Fibroblast of skin of back (primary cell): Measurements from ENCODE around the gene SUSD4.

Source experiments
- DNase-seq: peaks from one replicate; pipeline ENCODE4 v3.0.0-alpha.2; 2013

SUSD4 gene

DNA sequence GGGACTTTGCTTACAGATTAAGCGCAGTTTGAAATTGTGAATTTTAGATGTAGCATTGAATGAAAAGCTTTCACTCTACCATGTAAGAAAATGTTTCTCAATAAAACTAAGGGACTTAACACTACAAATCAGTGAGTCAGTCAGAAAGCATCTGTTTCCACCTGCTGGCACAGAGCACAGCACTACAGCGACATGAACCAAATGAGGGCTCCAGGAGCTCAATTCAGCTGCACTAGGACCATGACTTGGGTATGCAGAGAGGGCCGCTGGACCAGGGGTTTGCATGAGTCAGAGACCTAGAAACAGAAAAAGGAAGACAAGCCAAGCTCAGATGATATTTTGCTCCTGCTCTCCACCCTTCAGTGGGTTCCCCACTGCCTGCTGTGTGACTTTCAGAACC, 5.2 kb downstream of the SUSD4 start:
- DNase-seq, result no peak

- DNase-seq, result no peak
Observed at GRCh38 chr1:223355699-223356098, 8.3 kb downstream of the SUSD4 start.

GRCh38 chr1:223353939-223354338, 10.0 kb downstream of the SUSD4 start:
- no peak for DNase-seq

GRCh38 chr1:223352944-223353343, 11.0 kb downstream of the SUSD4 start:
- DNase-seq, result no peak

DNA sequence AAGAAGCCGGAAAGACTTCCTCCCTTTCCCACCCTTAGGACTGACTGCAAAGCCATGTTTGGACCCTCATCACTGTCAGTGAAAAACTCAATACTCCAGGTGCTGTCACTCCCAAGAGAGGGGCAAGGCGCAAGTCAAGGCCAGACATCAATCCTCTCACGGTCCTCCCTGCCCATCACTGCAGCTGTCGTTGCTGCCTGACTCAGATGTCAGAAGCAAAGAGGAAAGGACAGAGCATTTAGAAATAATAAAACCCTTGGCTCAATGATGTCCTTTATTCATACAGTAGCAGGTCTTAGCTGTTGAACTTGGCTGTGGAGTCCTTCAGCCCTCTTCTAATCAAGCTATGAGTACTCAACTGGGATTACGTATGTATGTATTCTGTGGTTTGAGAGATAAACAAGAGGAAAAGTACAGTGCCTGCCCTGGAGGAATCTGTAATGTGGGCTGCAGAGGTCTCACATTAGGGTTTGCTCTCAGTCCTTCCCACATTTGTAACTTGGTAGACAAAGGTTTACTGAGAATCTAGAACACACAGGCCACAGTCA, 13.5 kb downstream of the SUSD4 start:
- DNase-seq, result no peak

- DNase-seq, result no peak
Observed at GRCh38 chr1:223349241-223349640, 14.7 kb downstream of the SUSD4 start.

GRCh38 chr1:223348439-223348838, 15.5 kb downstream of the SUSD4 start:
- no peak for DNase-seq

GRCh38 chr1:223347583-223347982, 16.4 kb downstream of the SUSD4 start:
- DNase-seq, result no peak

GRCh38 chr1:223346311-223346710, 17.7 kb downstream of the SUSD4 start:
- no peak for DNase-seq

GRCh38 chr1:223345720-223346119, 18.3 kb downstream of the SUSD4 start:
- DNase-seq, result no peak

DNA sequence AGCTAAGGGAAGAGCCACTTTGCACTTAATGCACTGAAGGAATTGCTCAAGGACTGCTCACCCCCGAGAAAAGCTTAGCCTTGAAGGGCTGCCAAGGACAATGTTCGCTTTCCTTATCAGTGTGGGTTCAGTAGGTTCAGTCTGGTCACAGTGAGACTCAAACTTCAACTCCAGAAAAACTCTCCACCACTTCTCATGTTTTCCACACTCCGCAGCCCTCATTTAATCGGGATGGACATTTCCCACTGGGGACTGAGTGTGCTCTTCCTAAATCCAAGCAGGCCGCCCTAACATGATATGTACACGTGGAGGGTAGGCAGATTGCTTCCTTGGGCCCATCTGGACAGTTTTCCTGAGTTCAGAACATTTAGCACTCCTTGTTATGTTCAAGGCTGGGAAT, 19.5 kb downstream of the SUSD4 start:
- DNase-seq, result no peak

- DNase-seq, result no peak
Observed at GRCh38 chr1:223343692-223344091, 20.3 kb downstream of the SUSD4 start.

- DNase-seq, result peak; percentile 4
Observed at GRCh38 chr1:223341121-223341520, 22.9 kb downstream of the SUSD4 start.

GRCh38 chr1:223340637-223341036, 23.3 kb downstream of the SUSD4 start:
- no peak for DNase-seq

GRCh38 chr1:223339861-223340260, 24.1 kb downstream of the SUSD4 start:
- DNase-seq, result no peak

GRCh38 chr1:223338811-223339746, 24.9 kb downstream of the SUSD4 start:
- no peak for DNase-seq

DNA sequence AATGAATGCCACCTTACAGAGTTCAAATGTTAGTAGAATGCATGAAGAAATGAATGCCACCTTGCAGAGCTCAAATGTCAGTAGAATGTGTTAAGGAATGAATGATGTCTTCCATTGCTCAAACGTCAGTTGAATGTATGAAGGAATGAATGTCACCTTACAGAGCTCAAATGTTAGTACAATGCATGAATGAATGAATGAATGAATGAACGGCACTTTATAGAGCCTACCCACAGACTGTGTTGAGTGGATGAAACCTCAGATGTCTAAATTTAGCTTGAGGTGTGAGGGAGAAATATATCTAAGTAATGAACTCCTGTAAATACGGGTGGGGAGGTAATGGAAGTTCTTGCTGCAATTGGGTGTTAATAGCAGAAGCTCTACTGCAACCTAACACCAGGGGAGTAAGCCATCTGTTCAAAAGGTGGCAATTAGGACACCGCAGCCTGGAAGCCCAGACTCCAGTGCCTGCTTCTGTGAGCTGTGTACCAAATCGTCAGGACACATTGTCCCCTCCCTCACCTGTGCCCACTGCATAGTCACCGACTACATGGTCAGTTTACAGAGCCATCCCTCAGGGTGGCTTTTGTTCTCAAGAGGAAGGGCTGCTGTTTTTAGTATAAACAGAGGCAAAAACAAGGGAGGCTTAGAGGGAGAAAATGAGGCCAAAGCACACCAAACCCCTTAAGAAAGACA, 26.7 kb downstream of the SUSD4 start:
- no peak for DNase-seq

DNA sequence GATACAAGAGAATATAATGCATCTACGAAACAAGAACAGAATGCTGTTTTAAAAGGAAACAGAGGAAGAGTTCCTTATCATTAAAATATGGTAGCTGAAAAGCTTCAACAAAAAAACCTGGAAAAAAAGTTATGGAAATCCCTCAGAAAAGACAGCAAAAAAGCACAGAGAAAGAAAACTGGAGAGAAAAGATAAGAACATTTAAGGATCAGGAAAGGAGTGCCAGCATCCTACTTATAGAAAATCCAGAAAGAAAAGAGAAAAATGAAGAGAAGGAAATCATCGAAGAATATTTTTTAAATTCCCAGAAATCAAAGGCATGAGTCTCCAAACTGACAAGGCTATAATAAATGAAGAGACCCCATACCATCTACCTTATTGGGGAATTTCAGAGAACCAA, 29.8 kb downstream of the SUSD4 start:
- no peak for DNase-seq

- DNase-seq, result no peak
Observed at GRCh38 chr1:223332997-223333396, 31.0 kb downstream of the SUSD4 start.

DNA sequence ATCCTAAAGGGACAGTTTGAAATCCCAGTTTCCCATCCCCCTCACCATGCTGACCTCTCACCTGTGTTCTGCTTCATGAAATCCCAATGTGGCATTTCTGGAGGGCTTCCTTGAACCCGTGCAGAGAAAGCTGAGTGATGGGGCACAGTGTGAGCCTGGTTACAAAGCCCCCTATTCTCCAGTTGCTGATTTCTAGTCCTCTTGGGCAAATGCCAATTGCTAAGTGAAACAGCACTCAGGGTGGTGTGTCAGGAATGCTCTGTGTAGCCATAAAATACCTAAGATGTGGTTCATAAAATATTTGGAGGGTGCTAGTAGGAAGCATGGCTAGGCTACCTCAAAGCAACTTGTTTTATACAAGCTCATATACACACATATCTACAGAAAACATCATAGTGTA, 32.0 kb downstream of the SUSD4 start:
- peak; percentile 50 for DNase-seq

- DNase-seq, result no peak
Observed at GRCh38 chr1:223331301-223331700, 32.7 kb downstream of the SUSD4 start.

DNA sequence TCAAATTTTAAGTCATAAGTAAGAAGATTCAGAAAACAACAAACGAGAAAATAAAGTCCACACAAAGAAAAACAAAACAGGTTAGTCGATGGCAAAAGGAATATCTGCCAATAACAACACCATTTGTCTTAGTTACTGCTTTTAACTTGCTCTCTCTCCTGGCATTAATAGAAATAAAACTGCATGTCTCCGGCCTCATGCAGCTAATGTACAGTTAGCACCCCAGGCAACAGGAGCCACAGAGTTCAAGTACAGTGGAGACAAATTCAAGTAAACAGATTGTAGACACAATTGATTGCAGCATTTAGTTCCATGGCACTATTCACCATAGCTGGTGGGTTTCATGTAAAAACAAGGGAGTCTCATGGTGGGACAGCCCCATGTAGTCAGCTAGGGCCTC, 33.5 kb downstream of the SUSD4 start:
- DNase-seq, result no peak

GRCh38 chr1:223329664-223330415, 34.1 kb downstream of the SUSD4 start:
- no peak for DNase-seq
